GM18520 (cell line): Measurements from ENCODE around the gene MAGI1.
A peak's percentile ranks its signal among the peaks of the same experiment; 100 is the strongest.

ENCODE experiments used
- ATAC-seq: cut with Tn5 transposase; IDR thresholded peaks from one replicate; pipeline ENCODE4 v1.9.1; 2021; ENCODE audit not compliant: unreplicated experiment

The MAGI1 gene

DNA sequence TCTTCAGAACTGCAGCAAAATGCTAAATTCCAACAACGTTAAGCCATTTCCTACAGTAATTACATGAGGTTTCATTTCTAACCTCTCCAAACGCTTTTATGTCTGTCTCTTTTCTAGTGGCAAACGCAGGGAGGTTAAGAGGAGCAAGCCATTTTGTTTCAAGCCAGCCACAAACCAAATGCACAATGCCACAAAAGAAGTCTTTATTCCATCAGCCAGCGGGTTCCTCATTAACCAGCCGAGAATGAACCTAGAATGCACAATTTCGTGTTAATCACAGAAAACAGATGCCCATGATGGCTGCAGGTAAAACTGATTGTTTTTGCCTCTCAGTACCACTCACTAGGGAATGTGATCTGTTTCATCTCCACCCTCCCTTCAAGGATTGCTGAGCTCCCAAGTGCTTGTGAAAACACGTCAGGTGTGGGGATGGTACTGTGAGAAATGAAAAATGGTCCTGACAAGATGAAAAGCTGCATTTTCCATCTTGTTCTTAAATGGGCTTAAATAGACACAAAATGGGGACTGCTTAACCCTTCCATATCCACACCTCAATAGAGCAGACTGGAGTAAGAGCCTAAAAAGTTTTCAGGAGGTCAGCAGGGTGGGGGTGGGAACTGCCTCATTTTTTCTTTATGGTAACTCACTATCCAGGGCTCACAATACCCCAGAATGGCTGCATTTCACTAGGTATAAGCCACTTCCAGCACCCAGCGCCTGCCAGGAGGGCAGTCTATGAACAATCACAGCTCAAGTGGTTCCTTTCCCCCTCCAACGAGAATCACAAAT is 277.1 kb downstream of the MAGI1 start:
- ATAC-seq: no peak

DNA sequence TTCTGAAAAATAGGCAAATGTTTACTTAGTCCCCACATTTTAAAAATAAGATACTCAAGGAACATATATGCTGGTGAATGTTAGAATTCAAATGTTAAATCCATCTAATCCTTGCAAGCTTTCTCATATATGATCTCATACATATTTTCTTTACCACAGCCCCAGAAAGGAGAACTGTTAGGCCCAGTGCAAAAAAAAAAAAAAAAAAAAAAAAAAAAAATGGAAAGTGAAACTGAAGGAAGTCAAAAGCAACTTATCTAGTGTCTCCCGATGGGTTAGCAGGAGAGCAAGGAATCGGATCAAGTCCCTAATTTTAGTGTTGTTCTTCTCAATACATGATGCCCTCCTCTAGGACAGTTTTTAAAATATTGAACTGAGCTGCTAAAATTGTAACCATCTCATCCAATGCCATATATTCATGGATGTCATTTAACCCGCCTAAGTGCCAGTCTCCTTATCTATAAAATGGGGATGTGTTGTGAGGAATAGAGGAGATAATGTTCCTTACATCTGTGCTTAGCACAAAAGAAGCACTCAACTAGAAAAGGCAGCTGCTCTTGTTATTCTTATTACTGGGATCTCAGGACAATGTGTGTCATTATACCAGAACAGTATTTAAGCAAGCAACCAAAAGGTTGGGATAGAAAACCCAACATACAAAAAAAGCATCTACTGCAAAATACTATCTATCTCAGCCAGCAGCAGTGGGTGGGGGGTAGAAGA is 279.7 kb downstream of the MAGI1 start:
- no peak for ATAC-seq

DNA sequence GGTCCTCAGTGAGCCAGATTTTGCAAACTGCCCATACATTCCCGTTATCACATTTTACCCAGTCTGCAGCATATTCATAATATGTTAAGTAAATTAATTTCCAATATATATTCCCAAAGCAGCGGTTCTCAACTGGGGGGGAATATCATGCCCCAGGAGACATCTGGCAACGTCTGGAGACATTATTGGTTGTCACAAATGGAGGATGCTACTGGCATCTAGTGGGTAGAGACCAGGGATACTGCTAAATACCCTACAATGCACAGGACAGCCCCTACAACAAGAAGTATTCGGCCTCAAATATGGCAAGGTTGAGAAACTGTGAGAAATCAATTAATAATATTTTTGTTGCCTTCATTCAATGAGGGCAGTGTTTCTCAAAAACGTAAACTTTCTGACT is 280.3 kb downstream of the MAGI1 start:
- no peak for ATAC-seq

DNA sequence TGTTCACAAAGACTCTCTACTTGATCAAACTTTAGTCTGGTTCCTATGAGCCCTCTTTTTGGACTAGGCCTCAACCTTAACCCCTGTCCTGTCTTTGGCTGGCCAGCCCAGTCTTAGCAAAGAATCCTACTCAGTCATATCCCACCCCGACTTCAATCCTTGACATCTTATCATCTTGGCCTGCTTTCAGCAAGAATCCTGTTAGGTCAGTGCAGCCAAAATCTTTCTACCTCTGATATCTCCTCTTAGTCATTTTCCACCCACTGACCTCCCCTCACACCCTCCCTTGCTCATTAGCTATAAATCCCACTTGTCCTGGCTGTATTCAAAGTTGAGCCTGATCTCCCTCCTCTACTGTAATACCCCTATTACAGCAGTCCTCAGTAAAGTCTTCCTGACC is 286.1 kb downstream of the MAGI1 start:
- no peak for ATAC-seq

DNA sequence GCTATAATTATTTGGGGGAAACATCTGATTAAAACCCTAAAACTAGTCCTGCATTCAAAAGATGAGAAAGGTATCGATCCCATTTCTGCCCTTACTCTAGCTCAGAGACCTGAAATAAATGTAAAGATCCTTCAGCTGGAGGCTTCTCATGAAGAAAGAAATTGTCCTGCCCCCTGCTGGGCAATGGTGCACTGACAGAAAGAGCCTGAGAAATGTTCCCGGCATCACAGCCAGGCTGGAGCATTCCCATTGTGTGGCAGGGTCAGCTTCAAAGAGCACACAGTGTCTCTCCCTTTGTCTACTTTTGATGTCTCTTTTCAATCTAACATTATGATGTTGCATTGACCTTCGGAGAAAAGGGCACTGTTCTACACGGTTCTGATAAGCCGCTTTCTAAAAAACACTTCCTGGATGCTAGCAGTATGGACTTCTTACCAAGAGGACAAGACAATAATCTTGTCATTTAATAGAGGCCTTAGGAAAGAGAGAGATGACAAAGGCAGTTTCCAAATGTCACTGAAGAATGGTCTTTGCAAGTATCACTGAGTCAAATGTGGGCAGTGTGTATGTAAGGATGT is 287.5 kb downstream of the MAGI1 start:
- ATAC-seq: no peak

DNA sequence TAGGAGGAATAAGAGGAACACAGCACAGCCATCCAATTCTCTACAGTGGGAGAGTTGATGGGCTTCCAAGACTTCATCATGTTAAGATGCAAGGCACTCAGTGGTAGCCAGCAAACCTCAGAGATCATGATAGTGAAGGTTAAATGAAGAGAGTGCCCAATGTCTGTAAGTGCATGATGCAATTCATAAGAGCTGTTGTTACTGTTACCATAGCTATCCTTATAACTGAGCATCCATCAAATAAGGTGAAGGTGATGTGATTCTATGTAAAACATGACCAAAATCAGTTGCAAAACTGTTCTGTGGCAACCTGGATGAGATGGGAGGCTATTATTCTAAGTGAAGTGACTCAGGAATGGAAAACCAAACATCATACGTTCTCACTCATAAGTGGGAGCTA is 289.7 kb downstream of the MAGI1 start:
- ATAC-seq: no peak

DNA sequence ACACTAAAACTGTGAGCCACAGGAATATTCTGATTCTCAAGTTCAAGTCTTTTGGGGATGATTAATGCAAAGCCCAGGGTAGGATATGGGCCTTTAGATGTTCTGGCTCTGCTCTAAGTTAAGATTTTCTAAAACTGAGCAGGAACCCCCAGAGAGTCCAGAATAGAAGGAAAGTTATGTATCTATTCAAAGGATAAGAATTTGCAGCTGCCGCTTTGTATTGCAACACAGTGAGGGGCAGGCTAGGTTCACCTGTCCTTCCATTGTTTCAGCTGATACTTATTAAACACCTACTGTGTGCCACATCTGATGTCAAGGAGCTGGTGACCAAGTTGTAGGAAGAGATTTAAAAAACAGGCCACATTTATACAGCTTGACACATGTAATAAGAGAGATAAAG is 290.4 kb downstream of the MAGI1 start:
- no peak for ATAC-seq

- no peak for ATAC-seq
These were observed 291.9 kb downstream of the MAGI1 start for GRCh38 chr3:65746848-65747247.

GRCh38 chr3:65745306-65745705 is 293.4 kb downstream of the MAGI1 start:
- ATAC-seq: no peak

GRCh38 chr3:65742914-65743313 is 295.8 kb downstream of the MAGI1 start:
- no peak for ATAC-seq

- ATAC-seq: no peak
These were observed 297.2 kb downstream of the MAGI1 start for GRCh38 chr3:65741540-65741939.

DNA sequence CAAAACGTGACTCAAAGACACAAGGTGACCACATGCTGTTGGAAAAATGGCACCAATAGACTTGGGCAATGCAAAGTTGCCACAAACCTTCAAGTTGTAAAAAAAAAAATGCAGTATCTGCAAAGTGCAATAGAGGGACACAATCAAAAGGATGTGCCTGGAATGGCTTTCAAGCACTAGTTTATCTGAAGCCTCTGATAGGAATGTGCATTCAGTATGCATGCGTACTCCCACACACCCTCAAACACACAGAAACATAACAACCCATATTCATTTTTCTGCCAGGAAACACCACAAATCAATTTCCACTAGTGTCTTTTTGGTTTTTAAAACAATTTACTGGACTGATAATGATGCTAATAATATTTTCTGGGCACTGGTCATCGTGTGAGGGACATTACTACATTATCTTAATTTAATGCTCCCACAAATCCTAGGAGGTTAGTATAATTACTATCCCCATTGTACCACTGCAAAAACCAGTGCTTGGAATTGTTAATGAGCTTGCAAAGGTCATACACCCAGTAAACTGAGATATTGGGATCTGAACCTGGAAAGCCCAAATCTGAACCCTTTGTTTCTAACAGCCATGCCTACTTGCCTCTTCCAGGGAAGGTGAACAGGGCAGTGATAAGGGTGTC is 298.7 kb downstream of the MAGI1 start:
- ATAC-seq: no peak

- ATAC-seq: no peak
These were observed 303.9 kb downstream of the MAGI1 start for GRCh38 chr3:65734792-65735191.

DNA sequence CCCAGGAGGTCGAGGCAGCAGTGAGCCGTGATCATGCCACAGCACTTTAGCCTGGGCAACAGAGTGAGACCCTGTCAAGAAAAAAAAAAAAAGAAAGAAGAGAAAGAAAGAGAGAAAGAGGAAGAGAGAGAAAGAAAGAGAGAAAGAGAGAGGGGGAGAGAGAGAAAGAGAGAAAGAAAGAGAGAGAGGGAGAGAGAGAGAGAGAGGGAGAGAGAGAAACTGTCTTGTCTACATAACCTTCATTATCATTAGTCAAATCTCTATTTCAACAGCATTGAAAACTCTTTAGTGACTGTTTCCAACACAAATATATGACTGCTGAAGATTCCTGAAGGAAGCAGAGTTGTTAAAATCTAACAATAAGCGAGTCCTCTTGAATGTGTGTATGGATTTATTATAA is 304.3 kb downstream of the MAGI1 start:
- ATAC-seq: no peak

- ATAC-seq: no peak
These were observed 305.3 kb downstream of the MAGI1 start for GRCh38 chr3:65733459-65733858.

DNA sequence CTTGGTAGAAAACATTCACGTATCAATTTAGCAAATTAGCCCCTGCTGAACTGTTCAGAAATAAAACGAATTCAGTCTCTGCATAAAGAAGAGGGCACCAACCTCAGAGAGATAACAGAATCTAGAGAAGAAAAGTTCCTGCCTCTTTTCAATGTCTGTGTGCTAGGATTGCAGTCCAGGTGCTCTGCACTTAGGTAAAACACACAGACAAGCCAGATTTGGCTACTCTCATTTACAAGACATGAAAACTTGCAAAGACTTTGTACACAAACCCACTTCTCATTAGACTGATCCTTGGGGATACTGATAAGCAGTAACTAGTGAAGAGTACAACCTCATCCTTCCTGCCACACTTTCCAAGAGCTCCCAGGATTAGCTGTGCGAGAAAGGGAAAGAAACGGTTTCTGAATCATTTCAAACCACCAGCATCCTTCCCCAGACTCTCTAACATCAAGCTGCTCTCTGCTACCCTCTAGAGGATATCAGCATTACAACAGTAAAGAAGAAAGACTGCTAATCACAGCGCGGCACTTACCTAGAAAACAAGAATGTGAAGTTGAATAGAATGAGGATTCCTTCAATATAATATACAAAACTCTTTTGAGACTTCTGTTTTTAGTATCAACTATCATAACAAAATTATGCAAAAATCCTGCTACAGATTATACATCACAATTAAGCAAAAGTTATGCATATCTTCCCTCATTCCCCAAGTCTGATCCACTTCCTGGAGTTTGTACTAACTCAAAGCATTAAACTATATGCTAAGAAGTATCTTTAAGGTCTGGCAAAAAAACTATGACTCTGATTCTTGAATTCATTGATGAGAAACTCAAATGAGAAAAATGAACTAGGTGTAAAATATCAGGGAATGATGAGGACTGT is 306.4 kb downstream of the MAGI1 start:
- peak; percentile 88 for ATAC-seq

DNA sequence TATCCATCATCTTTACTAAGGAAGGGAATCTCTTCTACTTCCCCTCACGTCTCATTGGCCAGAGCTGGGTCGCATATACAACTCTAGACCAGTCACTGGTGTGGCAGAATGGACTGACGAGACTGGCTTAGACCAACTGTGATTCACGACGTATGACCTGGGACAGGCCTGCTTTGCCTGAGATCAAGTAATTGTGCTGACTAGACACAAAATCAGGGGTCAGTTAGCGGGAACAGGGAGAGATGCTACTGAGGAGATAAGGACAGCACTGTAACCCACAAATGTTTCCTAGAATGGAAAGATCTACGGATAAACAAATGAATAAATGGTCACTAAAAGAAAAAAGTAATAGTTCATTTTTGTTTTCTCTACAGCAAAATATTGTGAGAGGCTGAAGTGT is 308.3 kb downstream of the MAGI1 start:
- no peak for ATAC-seq

- ATAC-seq: no peak
These were observed 308.7 kb downstream of the MAGI1 start for GRCh38 chr3:65729973-65730372.

DNA sequence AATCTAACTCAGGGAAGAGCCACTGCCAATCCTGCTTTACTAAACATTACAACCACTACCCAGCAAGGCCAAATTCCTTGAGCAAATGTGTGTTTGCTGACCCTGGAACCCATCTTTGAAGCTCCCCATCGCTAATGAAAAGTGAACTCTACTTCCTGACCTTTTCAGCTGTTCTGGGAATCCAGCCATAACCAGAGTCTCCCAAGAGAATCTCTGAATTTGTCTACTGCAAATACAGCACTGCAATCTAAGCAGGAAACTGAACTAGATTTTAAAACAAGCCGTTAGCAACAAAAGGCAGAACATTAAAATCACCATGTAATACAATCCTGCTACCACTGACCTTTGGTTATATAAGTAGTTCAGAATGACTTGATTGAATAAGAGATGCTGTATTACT is 309.2 kb downstream of the MAGI1 start:
- no peak for ATAC-seq

- no peak for ATAC-seq
These were observed 310.6 kb downstream of the MAGI1 start for GRCh38 chr3:65728138-65728537.

DNA sequence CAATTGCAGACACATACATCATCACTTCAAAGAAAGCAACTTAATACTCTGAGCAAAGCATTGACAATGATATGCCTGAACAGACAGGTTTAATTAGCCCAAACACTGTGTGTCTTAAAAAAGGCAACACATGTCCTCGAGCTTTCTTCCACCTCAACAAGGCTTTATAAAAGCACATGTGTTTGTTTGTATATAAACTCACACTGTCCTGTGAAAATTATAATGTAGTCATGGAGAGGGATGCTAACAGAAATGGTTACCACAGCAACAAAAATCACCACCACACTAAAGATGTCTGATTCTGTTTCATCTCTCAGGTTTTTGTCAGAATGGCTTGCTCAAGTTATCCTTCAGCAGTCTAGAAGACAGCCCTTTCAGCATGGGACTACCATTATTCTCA is 314.7 kb downstream of the MAGI1 start:
- no peak for ATAC-seq
